ENCODE results near the gene ZNG1A. TPM values are rescaled to one million over a fixed set of nuclear protein-coding genes. Genes with fewer than 3 reads are reported as not detected.
A peak's percentile ranks its signal among the peaks of the same experiment; 100 is the strongest.
"Not testable (repeated sequence)": the region's sequence is repeated elsewhere in the genome, so short reads cannot be mapped to it uniquely, and the experiment has no call there.

ZNG1A gene
- 27.6 and 31.8 TPM in 2 replicates for total RNA-seq (2014; rRNA removed)
- polyA plus RNA-seq (2012): 18.8 TPM

DNA sequence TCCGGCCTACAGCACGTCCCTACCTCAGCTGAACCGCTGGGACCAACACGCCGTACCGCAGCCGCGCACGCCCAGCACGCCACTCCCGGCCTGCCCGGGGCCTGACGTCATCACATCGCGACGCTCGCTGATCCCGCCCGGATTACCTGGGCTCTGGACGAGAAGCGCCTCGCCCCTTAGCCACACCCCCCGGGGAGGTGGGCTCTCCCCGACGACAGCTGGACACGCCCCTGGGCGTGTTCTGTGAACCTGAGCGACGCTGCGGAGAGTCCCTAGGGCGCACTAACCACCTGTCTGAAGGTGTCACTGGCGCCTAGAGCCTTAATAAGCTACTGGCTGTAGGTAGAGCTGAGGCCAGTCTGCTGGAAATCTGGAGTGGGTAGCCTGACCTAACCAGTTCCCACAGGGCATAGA lies at the start of gene ZNG1A:
Gene ZNG1A, minus strand, starts transcription at position 87 of the 414 bp plus-strand sequence. CDS start 87 bp downstream, outside the sequence.
- DNase-seq (ENCODE audit: low read depth): peak; percentile 32

GRCh38 chr9:227860-228259 lies 49.0 kb upstream of the ZNG1A start:
- DNase-seq (ENCODE audit: low read depth): no peak

DNA sequence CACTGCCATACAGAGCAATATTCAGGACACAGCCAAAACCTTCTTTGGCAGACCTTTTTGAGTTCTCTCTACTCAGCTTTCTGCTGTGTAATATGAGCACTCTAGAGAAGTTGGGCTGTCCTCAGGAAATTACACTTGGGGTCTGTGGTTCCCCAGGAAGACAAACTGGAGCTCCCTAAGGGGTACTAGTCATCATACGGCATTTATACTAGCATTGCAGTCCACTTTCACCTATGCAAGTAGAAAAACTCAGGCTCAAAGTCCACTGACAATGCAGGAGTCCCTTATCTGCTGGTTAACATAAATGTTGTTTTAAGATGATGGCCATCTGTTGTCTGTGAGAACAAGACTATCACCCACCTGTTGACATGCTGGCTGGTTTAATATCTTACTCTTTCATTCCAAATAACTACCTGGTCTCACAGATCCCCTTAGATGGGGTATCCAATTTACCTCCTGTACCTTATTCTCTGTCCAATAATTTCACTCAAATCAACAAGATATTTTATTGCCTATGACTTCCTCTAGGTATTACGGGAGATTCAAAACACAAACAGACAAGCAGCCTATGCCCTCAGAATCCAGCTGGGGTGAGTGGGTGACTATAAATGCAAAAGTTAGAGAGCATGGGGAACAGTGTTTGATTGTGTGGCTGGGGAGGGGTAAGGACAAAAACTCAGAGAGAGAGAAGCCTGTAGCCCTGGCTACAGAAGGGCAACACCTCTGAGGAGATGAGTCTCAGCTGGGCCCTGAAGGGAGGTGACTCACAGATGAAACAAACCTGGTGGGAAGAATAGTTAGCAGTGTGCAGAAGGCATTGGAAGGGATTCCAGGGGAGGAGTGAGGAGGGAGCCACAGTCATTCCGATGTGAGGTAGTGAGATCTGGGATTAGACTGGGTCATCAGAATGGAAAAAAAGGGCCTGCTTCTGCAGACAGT lies 46.0 kb upstream of the ZNG1A start:
- DNase-seq (ENCODE audit: low read depth): peak; percentile 3

DNA sequence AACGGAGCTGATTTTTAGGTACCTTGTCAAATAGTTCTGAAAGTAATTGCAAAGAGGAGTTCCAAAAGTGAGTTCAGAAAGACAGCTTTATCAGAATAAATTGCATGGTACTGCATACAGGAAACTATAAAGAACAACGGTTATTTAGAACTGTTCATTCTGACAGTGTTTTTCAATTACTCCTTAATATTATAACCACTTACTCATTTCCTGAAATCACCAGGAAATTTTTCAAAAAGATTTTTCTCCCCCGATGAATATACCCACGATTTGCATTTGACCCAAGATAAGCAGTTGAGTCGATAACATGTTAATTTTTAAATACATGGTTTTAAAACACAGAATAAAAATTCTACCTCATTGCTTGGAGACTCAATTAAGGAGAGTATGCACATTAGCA lies 45.2 kb upstream of the ZNG1A start:
- DNase-seq (ENCODE audit: low read depth): no peak

DNA sequence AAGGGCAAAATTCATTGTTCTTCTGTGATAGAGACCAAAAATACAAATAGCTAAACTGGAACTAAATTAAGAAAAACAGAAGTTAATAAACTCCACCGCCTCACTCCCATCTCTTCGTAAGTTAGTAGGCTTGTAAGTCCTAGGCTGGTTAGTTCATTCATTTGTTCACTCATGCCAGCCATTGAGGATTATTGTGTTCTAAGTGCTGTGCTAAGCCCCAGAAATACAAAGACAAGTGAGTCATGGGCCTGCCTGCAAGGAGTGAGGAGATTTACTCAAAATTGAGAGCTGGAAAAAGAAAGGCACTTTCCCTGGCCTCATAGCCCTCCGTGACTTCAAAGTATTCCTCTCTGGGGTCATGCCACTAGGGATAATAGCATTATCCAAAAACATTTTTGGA lies 44.3 kb upstream of the ZNG1A start:
- no peak for DNase-seq (ENCODE audit: low read depth)

DNA sequence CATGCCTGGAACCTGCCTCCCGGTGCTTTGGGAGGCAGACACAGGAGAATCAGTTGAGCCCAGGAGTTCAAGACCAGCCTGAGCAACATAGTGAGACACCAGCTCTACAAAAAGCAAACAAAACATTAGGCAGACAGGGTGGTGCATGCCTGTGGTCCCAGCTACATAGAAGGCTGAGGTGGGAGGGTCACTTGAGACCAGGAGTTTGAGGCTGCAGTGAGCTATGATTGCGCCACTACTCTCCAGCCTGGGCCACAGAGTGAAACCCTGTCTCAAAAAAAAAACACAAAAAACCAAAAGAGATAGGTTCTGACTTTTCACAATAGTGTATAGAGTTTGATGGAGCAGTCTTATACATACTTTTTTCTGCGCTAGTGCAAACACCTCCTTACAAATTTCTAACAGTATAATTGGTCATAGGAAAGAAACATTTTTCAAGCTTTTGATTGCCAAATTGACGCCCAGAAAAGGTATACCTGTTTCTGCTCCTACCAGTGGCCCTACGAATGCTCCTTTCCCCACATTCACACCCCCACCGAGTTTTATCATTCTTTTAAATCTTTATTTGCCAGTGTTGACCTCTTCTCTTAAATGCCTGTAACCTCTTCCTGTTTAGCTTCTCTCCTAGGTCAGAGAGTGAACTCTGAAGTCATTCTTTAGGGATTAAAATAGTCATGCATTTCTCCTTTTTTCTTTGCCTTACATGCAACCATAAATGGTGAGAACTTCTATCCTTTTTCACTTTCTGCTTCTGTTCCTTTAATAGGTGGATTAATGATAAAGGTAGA lies 43.3 kb upstream of the ZNG1A start:
- DNase-seq (ENCODE audit: low read depth): no peak

- DNase-seq (ENCODE audit: low read depth): no peak
Measured at GRCh38 chr9:219670-220365, 41.0 kb upstream of the ZNG1A start.

GRCh38 chr9:219036-219435 lies 40.2 kb upstream of the ZNG1A start:
- DNase-seq (ENCODE audit: low read depth): not testable (repeated sequence)

DNA sequence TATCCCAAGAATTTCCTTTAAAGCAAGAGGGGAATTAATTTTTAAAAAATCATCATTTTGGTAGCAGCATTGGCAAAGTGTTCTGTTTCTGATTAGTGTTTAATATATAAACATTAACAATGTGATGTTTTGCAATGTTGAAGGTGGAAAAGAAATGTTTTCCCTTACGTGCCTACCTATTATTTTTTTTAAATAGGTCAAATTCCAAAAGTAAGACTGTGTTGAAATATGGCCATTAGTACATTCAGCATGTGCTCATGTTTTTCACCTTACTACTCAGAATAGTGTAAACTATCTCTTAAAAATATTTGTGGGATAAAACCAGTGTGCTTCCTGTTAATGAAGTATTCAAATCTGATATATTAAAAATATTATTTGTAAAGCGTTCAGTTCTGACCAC lies 39.1 kb upstream of the ZNG1A start:
- DNase-seq (ENCODE audit: low read depth): no peak

DNA sequence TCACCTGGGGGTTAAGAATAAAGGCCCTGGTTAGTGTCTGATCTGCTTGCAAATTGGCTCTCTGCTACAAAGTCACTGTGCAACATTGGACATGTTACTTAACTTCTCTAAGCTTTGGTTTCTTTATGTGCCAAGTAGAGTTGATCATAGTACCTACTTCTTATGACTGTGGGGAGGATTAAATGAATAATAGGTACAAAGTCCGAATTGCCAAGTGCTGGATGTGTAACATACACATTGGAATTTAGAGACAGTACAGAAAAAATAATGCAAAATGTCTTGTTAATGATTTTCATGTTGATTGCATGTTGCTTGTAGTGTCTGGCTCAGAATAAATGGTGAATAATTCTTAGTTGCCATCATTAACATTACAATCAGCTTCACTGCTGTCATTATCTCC lies 38.0 kb upstream of the ZNG1A start:
- no peak for DNase-seq (ENCODE audit: low read depth)

- DNase-seq (ENCODE audit: low read depth): no peak
Measured at GRCh38 chr9:215631-216155, 36.8 kb upstream of the ZNG1A start.

DNA sequence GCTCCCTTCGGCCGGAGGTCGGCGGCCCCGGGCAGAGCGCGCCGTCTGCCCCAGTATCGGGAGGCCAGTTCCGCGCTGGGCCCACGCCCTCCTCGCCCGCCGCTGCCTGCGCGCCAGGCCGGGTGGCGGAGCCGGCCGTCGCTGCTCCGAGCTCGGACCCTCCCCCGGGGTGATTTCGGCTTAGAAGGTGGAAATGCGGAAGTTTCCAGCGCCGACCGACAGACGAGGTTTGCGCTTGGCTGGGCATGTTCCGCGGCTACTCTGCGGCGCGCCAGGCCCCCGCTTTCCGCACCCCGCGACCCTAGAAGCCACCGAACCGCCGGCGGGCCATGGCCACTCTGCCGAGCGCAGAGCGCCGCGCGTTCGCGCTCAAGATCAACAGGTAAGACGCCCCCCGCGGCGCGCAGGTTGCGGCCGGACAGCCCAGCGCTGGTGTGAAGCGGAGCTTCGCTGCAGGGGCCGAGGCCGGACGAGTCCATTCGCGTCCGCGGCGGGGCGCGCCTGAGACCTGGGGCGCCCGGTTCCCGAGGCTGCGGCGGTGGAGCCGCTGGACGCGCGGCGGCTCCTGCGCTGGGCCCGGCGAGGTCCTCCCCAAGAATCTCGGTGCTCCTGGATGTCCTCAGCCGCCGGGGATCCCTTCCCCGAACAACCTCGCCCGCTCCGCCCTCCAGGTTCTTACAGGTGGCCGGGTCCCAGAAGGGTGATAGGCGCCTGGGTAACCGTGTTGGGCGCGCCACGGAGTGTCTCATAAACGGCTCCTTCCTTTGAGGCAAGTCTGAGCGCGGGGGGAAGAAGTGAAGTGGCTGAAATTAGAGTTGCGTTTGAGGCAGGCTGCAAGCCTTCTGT lies 36.0 kb upstream of the ZNG1A start, which contains the start of gene DOCK8:
Gene DOCK8, plus strand, starts transcription at position 218 of the 846 bp plus-strand sequence. Its CDS starts 112 bp downstream, at position 330.
- DNase-seq (ENCODE audit: low read depth): no peak

- no peak for DNase-seq (ENCODE audit: low read depth)
Measured at GRCh38 chr9:214351-214647, 35.4 kb upstream of the ZNG1A start.

GRCh38 chr9:213901-214300 lies 35.0 kb upstream of the ZNG1A start:
- DNase-seq (ENCODE audit: low read depth): not testable (repeated sequence)

DNA sequence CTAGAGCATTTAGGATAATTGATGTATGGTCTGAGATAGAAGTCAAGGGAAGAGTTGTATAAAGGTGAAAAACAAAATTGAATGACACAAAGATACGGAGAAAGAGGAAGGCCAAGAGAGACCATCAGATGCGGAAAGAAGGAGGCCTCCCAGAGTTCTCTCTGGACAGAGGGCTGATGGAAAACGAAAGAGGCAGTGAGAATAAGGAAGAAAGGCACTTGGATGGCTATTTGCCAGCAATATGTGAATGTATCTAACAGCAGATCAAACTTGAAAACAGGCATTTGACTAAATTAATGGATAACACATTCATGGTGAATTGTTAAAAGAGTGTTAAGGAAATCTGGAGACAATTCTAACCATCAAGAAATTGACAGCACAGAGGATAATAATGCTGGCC lies 33.4 kb upstream of the ZNG1A start:
- no peak for DNase-seq (ENCODE audit: low read depth)

DNA sequence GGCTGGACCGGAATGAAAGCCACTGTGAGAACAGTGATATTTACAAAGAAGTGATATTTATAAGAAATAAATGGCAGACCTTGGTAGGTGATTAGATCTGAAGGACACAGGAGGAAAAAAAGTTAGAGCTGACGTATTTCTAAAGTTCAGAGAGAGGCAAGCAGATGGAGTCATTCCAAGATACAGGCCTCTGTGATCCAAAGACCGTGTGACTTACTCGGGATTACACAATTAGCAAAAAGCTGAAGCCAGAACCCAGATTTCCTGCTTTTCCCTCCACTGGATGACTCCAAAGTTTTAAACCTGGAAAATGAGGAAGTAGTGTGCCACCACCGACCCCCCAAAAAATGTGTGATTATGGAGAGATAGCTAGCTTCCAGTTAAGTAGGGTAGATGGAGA lies 32.7 kb upstream of the ZNG1A start:
- no peak for DNase-seq (ENCODE audit: low read depth)

DNA sequence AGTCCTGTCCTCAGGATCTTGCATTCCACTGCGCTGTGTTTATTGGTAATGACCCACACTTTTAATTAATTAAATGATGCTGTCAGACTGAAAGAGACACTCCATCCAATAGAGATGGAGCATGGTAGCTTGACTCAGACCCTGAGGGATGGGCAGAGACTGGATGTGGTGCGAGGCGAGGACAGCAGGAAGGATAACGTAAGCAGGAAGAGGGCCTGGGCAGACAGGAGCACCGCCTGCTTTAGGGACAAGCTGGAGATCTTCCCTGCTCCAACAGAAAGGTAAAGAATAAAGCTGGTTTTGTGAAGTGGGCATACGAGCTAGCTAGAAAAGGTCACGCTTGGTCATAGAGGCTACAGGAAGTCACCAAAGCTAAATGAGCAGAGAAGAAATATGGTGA lies 32.2 kb upstream of the ZNG1A start:
- DNase-seq (ENCODE audit: low read depth): no peak

- DNase-seq (ENCODE audit: low read depth): no peak
Measured at GRCh38 chr9:209143-209758, 30.4 kb upstream of the ZNG1A start.

GRCh38 chr9:206481-206880 lies 27.6 kb upstream of the ZNG1A start:
- no peak for DNase-seq (ENCODE audit: low read depth)

GRCh38 chr9:199601-200000 lies 20.7 kb upstream of the ZNG1A start:
- not testable (repeated sequence) for DNase-seq (ENCODE audit: low read depth)
